Mucosa of stomach (tissue), 1 donor: Measurements from ENCODE around the gene NDUFB5.
A peak's percentile ranks its signal among the peaks of the same experiment; 100 is the strongest.

Experiments used
- H3K27me3 ChIP-seq: one replicate; pipeline ENCODE4 v1.7.0; 2013; ENCODE audit warnings: mild to moderate bottlenecking, low read length; ENCODE audit not compliant: control insufficient read depth, insufficient read depth
- H3K36me3 ChIP-seq: one replicate; pipeline ENCODE4 v1.7.0; 2013; ENCODE audit warnings: low read length; ENCODE audit not compliant: control insufficient read depth, insufficient read depth
- H3K4me1 ChIP-seq: one replicate; pipeline ENCODE4 v1.7.0; 2013; ENCODE audit warnings: mild to moderate bottlenecking, low read length; ENCODE audit not compliant: control insufficient read depth, insufficient read depth
- H3K4me3 ChIP-seq: one replicate; pipeline ENCODE4 v1.7.0; 2013; ENCODE audit warnings: low read length
- H3K9ac ChIP-seq: one replicate; pipeline ENCODE4 v1.7.0; 2013; ENCODE audit warnings: mild to moderate bottlenecking, low read length, moderate library complexity
- H3K9me3 ChIP-seq: one replicate; pipeline ENCODE4 v1.7.0; 2013; ENCODE audit warnings: mild to moderate bottlenecking, low read length, moderate library complexity; ENCODE audit not compliant: control insufficient read depth
- donor health status: Pancreatic carcinoma.

The NDUFB5 gene

DNA sequence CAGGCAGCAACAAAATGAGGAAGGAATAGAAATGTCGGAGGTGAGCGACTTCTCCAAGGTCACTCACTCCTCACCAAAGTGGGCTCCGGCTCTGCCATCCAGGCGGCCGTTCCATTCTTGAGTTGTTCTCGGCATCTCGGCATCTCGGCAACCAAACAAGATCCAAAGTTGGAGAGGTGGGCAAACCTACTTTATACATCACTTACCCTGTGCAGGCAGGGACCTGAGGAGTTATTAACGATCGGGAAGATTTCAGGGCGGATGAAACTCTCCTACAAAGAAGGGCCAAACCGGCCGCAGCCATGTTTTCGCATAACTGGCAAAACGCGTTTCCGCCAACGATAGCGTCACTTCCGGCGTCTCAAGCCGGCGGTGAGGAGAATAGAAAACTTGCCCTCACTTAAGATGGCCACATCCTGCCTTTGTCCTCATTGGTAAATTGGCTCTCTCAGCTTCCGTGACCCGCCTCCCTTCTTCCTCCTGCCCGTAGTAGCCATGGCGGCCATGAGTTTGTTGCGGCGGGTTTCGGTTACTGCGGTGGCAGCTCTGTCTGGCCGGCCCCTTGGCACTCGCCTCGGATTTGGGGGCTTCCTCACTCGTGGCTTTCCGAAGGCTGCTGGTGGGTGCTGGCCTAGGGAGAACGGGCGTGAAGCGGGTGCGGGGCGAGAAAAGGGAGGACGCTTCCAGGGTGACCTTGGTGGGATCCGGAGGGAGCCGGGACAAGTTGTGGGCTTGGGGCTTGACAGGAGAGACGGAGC, at the start of gene NDUFB5, which contains the start of gene MRPL47:
TSS of gene NDUFB5 (plus strand) at position 474 of the 758 bp plus-strand sequence. CDS start at position 496, 22 bp downstream.
TSS of gene MRPL47 (minus strand) at position 318 of the 758 bp plus-strand sequence. CDS start at position 304, 14 bp downstream.
- Histone ChIP-seq H3K4me1 (peaks cover 4% of the 10 kb centered on the region), H3K27me3 (no peaks in the 10 kb centered on the region), H3K9ac (peak within 1 kb of the TSS; percentile 93), H3K9me3 (no peaks in the 10 kb centered on the region), H3K4me3 (peak within 1 kb of the TSS; percentile 91), H3K36me3 (no peaks in the 10 kb centered on the region)

DNA sequence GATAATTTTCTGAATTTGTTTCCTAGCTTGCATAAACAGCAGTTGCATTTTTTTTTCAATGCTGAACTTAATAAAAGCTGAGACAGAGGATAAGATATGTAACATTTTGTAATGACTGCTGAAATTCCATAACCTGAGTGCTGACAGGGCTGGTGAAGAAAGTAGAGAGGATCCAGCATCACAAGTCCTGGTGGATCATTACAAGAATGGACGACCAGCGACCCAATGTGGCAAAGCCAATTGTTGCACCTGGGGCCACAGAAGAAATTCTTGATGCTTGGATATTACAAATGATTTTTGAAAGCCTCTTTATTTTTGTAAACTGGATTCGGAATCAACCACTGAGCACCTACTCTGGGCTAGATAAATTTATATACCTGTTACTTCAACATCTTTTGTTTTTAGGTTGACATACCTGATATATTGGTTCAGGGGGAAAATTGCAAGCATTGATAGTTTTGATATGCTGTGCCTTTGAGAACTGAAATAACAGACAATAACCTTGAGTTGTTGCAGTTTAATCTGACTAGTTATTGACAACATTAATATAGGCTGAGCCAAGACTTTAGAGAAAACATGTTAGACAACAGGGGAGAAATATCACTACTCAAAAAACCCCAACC, 45.7 kb upstream of the NDUFB5 start:
- Histone ChIP-seq H3K9me3 (no peaks in the 10 kb centered on the region), H3K4me3 (no peak overlapping the region), H3K27me3 (no peaks in the 10 kb centered on the region), H3K36me3 (no peaks in the 10 kb centered on the region), H3K9ac (no peak overlapping the region), H3K4me1 (no peaks in the 10 kb centered on the region)

DNA sequence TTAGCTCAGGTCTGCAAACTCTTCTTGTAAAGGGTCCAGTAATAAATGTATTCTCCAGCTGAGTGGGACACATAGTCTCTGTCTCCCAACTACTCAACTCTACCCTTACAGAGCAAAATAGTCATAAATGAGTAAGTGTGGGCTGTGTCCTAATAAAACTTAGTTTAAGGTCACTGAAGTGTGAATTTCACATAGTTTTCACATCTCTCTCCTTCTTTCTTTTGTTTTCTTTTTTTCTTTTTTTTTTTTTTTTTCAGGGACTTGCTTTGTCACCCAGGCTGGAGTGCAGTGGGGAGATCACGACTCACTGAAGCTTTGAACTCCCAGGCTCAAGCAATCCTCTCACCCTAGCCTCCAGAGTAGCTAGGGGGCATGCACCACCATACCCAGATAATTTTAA, 43.8 kb upstream of the NDUFB5 start:
- no peaks in the 10 kb centered on the region for H3K36me3 ChIP-seq
- H3K4me3 ChIP-seq: no peak overlapping the region
- H3K4me1 ChIP-seq: no peaks in the 10 kb centered on the region
- H3K27me3 ChIP-seq: no peaks in the 10 kb centered on the region
- H3K9ac ChIP-seq: no peak overlapping the region
- no peaks in the 10 kb centered on the region for H3K9me3 ChIP-seq

DNA sequence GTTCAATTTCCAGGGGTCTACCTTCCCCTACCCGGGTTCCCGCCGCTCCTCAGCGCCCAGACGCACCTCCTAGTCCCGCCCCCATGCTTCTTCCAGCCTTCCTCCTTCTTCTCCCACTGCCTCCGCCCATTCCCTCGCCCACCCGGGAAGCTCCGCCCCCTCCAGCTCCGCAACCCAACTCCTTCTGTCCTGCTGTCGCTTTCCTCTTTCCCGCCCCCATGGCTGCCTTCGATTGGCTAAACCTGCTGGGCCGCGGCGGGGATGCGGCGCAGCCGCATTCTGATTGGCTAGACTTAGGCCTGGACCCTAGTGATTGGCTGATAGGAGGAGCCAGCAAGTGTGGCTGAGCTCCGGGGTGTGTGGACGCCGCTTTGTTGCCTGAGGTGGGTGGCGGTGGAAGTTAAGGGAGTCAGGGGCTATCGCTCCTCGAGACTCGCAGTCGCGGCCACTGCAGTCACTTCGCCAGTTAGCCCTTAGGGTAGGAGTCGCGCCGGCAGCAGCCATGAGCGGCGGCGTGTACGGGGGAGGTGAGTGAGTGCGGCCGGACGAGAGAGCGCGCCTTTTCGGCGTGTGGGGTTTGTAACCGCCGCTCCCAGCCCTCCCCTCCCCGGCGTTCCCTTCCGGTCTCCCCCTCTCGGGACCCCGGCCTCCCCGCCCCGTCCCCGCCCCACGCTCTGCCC, 41.9 kb upstream of the NDUFB5 start, which contains the start of gene ACTL6A:
TSS of gene ACTL6A (plus strand) at position 336 of the 680 bp plus-strand sequence. CDS start at position 503, 167 bp downstream.
- Histone ChIP-seq H3K4me1 (no peaks in the 10 kb centered on the region), H3K9me3 (no peaks in the 10 kb centered on the region), H3K4me3 (peak within 1 kb of the TSS; percentile 70), H3K9ac (peak within 1 kb of the TSS; percentile 76), H3K27me3 (no peaks in the 10 kb centered on the region), H3K36me3 (no peaks in the 10 kb centered on the region)

DNA sequence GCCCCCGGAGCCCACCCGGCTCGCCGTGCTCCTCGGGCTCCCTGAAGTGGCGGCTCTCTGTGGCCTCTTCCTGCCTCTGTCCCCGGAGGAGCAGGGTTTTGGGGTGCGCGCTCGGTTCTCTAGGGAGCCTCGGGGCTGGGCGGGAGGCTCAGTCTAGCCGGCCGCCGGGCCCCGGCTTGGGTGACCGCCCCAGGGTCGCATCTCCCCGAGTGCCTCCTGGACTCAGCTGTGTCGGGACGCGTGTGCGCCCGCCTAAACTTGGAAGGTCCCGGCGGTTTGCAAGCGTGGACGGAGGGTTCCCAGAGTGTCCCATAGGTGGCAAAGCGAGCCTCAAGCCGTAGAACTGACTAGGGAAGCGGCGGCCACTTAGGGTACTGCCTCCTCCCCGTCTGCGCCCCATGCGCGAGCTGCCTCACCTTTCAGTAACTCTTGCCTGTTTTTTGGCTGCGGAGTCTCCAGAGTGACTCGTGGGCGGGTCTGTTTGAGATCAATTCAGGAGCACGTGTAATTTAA, 41.3 kb upstream of the NDUFB5 start:
- Histone ChIP-seq H3K9ac (peak overlapping the region; percentile 76), H3K27me3 (no peaks in the 10 kb centered on the region), H3K9me3 (no peaks in the 10 kb centered on the region), H3K36me3 (no peaks in the 10 kb centered on the region), H3K4me3 (peak overlapping the region; percentile 27), H3K4me1 (no peaks in the 10 kb centered on the region)

DNA sequence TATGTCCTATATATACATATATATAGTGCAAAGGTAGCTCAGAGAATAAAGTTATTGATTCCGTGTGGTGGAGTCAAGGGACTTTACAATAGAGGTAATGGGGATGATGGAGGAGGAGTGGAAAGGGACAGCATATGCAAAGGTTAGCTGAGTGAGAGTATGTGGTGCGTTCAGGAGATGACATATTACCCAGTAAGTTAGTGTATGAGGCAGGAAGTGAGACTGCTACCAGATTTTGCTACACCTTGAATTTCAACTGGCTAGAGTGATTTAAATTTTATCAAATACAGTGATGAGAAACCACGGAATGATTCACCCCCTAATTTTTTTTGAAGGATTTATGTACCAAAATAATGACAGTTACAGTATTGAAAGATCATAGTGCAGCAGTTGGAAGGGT, 39.1 kb upstream of the NDUFB5 start:
- H3K27me3 ChIP-seq: no peaks in the 10 kb centered on the region
- H3K4me3 ChIP-seq: no peak overlapping the region
- H3K36me3 ChIP-seq: no peaks in the 10 kb centered on the region
- no peak overlapping the region for H3K9ac ChIP-seq
- H3K4me1 ChIP-seq: no peaks in the 10 kb centered on the region
- H3K9me3 ChIP-seq: no peaks in the 10 kb centered on the region

DNA sequence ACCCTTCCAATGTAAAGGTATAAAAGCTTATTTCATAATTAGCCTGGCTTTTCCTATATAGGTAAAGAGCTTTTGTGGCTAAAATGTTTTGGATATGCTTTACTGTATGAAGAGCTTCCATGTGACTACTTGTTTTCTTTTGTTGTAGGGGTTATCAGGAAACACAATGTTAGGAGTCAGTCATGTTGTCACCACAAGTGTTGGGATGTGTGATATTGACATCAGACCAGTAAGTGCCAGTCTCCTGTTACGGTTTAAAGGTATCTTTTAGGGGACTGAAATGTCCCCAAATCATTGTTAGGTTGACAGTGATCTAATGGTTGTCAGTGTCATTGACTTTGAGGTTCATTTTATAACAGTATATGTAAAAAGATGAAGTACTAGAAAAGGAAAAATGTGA, 23.6 kb upstream of the NDUFB5 start:
- Histone ChIP-seq H3K4me3 (no peak overlapping the region), H3K27me3 (no peaks in the 10 kb centered on the region), H3K9me3 (no peaks in the 10 kb centered on the region), H3K9ac (no peak overlapping the region), H3K4me1 (no peaks in the 10 kb centered on the region), H3K36me3 (peaks cover 4% of the 10 kb centered on the region)

DNA sequence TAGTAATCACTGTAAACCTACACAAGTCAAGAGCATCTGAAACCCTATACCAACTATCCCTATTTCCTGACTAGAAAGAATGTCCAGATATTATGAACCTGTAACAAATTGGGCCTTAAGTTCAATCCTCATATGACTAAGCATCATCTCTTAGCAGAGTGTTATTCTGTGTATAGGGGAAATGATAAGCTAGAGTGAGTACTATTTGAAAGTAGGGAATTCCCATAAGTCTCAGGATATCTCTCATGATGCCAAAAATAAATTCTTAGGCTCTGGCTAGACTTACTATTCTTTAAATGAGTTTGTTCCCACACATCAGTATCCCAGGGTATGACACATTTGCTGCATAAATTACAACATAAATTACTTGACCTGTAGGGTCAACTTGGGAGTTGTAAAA, 15.5 kb upstream of the NDUFB5 start:
- no peak overlapping the region for H3K4me3 ChIP-seq
- no peaks in the 10 kb centered on the region for H3K4me1 ChIP-seq
- H3K9me3 ChIP-seq: no peaks in the 10 kb centered on the region
- no peak overlapping the region for H3K9ac ChIP-seq
- H3K27me3 ChIP-seq: no peaks in the 10 kb centered on the region
- no peaks in the 10 kb centered on the region for H3K36me3 ChIP-seq

DNA sequence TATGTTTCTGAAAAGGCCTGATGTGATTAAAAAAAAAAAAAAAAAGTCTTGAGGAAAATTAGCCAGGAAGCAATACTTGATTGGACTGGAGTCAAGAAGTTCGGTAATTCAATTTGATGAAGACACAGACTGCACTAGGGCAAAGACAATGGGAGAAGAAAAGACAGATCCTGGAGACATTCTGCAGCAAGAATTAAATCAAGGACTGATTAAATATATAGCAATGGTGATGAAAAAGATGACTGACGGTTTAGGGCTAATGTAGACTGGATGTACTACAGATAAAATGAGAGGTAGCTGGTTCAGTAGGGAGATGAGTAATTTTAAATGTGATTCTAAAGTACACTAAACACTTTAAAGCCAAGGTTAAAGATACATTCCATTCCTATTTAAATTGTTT, 13.9 kb upstream of the NDUFB5 start:
- Histone ChIP-seq H3K36me3 (no peaks in the 10 kb centered on the region), H3K4me1 (no peaks in the 10 kb centered on the region), H3K9ac (no peak overlapping the region), H3K9me3 (no peaks in the 10 kb centered on the region), H3K4me3 (no peak overlapping the region), H3K27me3 (no peaks in the 10 kb centered on the region)

DNA sequence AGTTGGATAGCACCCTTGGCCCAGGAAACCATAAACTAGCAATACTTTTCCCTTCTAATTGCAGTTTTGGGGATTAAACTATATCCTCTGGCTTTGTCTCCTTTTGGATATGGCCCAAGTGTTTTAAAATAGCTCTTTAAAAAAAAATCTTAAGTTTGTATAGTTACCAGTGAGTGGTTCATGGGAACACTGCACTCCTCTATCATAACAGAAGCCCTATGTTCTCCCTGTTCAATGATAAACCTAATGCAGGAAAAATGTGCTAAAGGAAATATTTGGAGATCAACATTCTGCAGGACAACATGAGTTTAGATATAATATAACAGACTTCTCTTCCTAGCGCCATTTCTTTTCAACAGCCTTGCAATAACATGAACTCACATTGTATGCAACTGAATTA, 13.3 kb upstream of the NDUFB5 start:
- Histone ChIP-seq H3K4me3 (no peak overlapping the region), H3K9me3 (no peaks in the 10 kb centered on the region), H3K27me3 (no peaks in the 10 kb centered on the region), H3K36me3 (no peaks in the 10 kb centered on the region), H3K4me1 (no peaks in the 10 kb centered on the region), H3K9ac (no peak overlapping the region)

DNA sequence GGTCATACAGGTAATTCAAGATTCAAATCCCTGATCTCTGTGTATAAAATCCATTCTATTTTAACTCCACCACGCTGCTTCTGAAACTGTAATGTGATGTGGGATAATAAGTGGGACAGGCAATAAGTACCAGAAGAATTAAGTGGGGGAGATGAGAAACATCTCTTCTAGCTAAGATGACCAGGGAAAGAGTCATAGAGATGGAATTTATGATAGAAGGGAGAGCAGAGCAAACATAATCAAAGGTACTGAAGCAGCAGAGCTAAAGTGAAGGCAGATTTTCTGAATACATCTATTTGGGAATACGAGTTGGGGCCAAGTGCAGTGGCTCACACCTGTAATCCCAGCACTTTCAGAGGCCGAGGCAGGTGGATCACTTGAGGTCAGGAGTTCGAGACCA, 5.1 kb upstream of the NDUFB5 start:
- no peaks in the 10 kb centered on the region for H3K36me3 ChIP-seq
- H3K9me3 ChIP-seq: no peaks in the 10 kb centered on the region
- peaks cover 4% of the 10 kb centered on the region for H3K4me1 ChIP-seq
- H3K9ac ChIP-seq: no peak overlapping the region
- no peak overlapping the region for H3K4me3 ChIP-seq
- H3K27me3 ChIP-seq: no peaks in the 10 kb centered on the region

DNA sequence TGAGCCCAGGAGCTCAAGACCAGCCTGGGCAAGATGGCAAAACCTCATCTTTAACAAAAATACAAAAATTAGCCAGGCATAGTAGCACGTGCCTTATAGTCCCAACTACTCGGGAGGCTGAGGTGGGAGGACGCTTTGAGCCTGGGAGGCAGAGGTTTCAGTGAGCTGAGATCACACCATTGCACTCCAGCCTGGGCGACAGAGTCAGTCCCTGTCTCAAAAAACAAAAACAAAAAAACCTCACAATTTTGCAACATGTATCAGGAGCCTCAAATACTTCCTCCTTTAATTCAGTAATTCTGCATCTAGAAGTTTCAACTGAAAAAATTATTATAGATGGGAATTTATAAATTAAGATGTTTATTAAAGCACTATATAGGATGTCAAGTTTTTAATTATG, 1.3 kb upstream of the NDUFB5 start:
- peaks cover 4% of the 10 kb centered on the region for H3K4me1 ChIP-seq
- H3K9me3 ChIP-seq: no peaks in the 10 kb centered on the region
- H3K9ac ChIP-seq: no peak overlapping the region
- no peaks in the 10 kb centered on the region for H3K36me3 ChIP-seq
- no peaks in the 10 kb centered on the region for H3K27me3 ChIP-seq
- H3K4me3 ChIP-seq: no peak overlapping the region
